ENCODE data around the gene FCHSD1.

Gene FCHSD1

GRCh38 chr5:141663506-141663905 is 12.3 kb upstream of the FCHSD1 start:
- Histone ChIP-seq H4K20me1 (ENCODE audit: control insufficient read depth, insufficient read depth, low read depth, low read length) (no peaks in the 10 kb centered on the region), H3K27me3 (ENCODE audit: control insufficient read depth, low read length) (peaks cover 5% of the 10 kb centered on the region; the same call in 1 of the 2 replicates), H3K4me1 (ENCODE audit: control insufficient read depth, low read length) (peaks cover 5% of the 10 kb centered on the region), H3K9me3 (ENCODE audit: control insufficient read depth, insufficient read depth, low read length) (no peaks in the 10 kb centered on the region), H3K4me3 (ENCODE audit: low read length) (no peak overlapping the region), H3K79me2 (ENCODE audit: control insufficient read depth, low read length) (no peaks in the 10 kb centered on the region), H3K27ac (ENCODE audit: low read depth, low read length) (no peak overlapping the region), H3K9me2 (replicated peaks; ENCODE audit: control insufficient read depth, low read length) (no peaks in the 10 kb centered on the region), H3K36me3 (ENCODE audit: control insufficient read depth, low read length) (no peaks in the 10 kb centered on the region), H3F3A (ENCODE audit: control insufficient read depth, insufficient read depth) (no peaks in the 10 kb centered on the region; the same call in 1 of the 2 replicates), H3K4me2 (ENCODE audit: low read length) (no peak overlapping the region)
- TF ChIP-seq EZH2phosphoT487 (IDR thresholded peaks at IDR 0.05; ENCODE audit: borderline replicate concordance, low read length) (no peak), CTCF (IDR thresholded peaks at IDR 0.05; ENCODE audit: low read depth, low read length, poor library complexity, severe bottlenecking) (no peak)

GRCh38 chr5:141662028-141662427 is 10.8 kb upstream of the FCHSD1 start:
- TF ChIP-seq CTCF (IDR thresholded peaks at IDR 0.05; ENCODE audit: low read depth, low read length, poor library complexity, severe bottlenecking) (no peak), EZH2phosphoT487 (IDR thresholded peaks at IDR 0.05; ENCODE audit: borderline replicate concordance, low read length) (no peak)
- Histone ChIP-seq H3K27me3 (ENCODE audit: control insufficient read depth, low read length) (peaks cover 17% of the 10 kb centered on the region), H4K20me1 (ENCODE audit: control insufficient read depth, insufficient read depth, low read depth, low read length) (no peaks in the 10 kb centered on the region), H3K4me2 (ENCODE audit: low read length) (no peak overlapping the region), H3K9me3 (ENCODE audit: control insufficient read depth, insufficient read depth, low read length) (no peaks in the 10 kb centered on the region), H3F3A (ENCODE audit: control insufficient read depth, insufficient read depth) (no peaks in the 10 kb centered on the region; the same call in 1 of the 2 replicates), H3K36me3 (ENCODE audit: control insufficient read depth, low read length) (no peaks in the 10 kb centered on the region), H3K4me1 (ENCODE audit: control insufficient read depth, low read length) (peaks cover 5% of the 10 kb centered on the region), H3K4me3 (ENCODE audit: low read length) (no peak overlapping the region), H3K9me2 (replicated peaks; ENCODE audit: control insufficient read depth, low read length) (no peaks in the 10 kb centered on the region), H3K27ac (ENCODE audit: low read depth, low read length) (no peak overlapping the region), H3K79me2 (ENCODE audit: control insufficient read depth, low read length) (no peaks in the 10 kb centered on the region)

GRCh38 chr5:141657937-141658545 is 6.8 kb upstream of the FCHSD1 start:
- H3K27ac ChIP-seq (ENCODE audit: low read depth, low read length), result no peak overlapping the region
- no peaks in the 10 kb centered on the region for H3K9me3 ChIP-seq (ENCODE audit: control insufficient read depth, insufficient read depth, low read length)
- no peaks in the 10 kb centered on the region for H3K36me3 ChIP-seq (ENCODE audit: control insufficient read depth, low read length)
- H3K4me3 ChIP-seq (ENCODE audit: low read length), result no peak overlapping the region
- no peaks in the 10 kb centered on the region for H3K79me2 ChIP-seq (ENCODE audit: control insufficient read depth, low read length)
- no peaks in the 10 kb centered on the region for H3K4me1 ChIP-seq (ENCODE audit: control insufficient read depth, low read length)
- peaks cover 22% of the 10 kb centered on the region for H3K27me3 ChIP-seq (ENCODE audit: control insufficient read depth, low read length)
- no peaks in the 10 kb centered on the region for H3K9me2 ChIP-seq (replicated peaks; ENCODE audit: control insufficient read depth, low read length)
- TF ChIP-seq CTCF (IDR thresholded peaks at IDR 0.05; ENCODE audit: low read depth, low read length, poor library complexity, severe bottlenecking), result no peak
- TF ChIP-seq EZH2phosphoT487 (IDR thresholded peaks at IDR 0.05; ENCODE audit: borderline replicate concordance, low read length), result no peak
- H4K20me1 ChIP-seq (ENCODE audit: control insufficient read depth, insufficient read depth, low read depth, low read length), result no peaks in the 10 kb centered on the region
- H3F3A ChIP-seq (ENCODE audit: control insufficient read depth, insufficient read depth), result no peaks in the 10 kb centered on the region
- H3K4me2 ChIP-seq (ENCODE audit: low read length), result no peak overlapping the region

Data from DOHH2 (cell line).